HG02588 (cell line): ENCODE data around the gene LIMS1.
"Not testable (repeated sequence)": the region's sequence is repeated elsewhere in the genome, so short reads cannot be mapped to it uniquely, and the experiment has no call there.

ENCODE experiments used
- ATAC-seq: cut with Tn5 transposase; IDR thresholded peaks from one replicate; pipeline ENCODE4 v1.9.1; 2021; ENCODE audit warnings: mild to moderate bottlenecking, moderate library complexity; ENCODE audit not compliant: unreplicated experiment

The LIMS1 gene

DNA sequence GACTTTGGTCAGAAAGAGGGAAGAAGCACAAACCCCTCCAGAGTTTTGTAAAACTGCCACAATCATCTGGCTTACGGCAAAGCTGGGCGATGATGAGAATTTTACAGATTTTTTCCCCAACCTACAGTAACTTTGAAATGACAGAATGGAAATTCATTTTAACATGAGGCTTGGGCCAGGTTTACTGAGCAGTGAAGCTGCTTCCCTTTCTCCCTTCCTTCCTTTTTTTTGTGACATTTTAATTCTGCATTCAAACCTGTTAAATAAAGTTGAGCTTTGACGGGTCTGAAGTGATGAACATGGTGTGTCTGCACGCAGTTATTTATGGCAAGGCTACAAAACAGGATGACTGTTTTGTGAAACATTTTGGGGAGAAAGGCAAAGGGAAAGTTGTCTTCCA, 123.2 kb downstream of the LIMS1 start:
- ATAC-seq: not testable (repeated sequence)

DNA sequence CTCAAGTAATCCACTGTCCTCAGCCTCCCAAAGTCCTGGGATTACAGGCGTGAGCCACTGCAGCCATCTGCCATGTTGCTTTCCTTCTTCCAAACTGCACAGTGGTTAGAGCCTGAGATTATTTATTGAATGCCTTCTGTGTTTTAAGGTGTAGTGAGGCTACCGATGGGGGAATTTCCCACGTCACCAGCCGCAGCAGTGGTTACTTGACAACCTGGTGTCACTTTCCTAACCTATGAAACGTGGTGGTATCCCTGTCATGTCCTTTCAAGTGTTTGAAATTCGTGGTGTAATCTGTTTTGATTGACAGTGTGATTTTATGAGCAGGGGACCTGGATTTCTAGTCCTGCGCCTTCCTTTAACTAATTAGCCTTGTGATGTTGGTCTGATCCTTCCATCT, 124.3 kb downstream of the LIMS1 start:
- ATAC-seq: not testable (repeated sequence)

DNA sequence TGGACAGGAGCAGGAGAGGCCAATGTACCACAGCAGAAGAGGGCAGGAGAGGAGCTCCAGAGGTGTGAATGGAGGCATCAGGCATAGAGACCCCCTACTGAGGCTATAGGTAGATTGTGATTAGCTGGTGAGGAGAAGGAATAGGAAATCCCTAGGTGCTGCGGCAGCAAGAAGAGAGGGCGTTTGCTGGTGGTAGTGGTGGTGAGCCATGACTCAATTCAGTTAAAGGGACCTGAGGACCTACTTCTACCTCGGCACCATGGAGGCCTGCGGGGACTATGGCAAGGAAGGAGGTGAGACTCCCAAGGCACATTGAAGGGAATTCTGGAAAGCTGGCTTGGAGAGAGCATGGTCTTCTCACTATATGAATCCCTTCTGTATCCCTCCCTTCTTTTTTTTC, 127.2 kb downstream of the LIMS1 start:
- not testable (repeated sequence) for ATAC-seq

DNA sequence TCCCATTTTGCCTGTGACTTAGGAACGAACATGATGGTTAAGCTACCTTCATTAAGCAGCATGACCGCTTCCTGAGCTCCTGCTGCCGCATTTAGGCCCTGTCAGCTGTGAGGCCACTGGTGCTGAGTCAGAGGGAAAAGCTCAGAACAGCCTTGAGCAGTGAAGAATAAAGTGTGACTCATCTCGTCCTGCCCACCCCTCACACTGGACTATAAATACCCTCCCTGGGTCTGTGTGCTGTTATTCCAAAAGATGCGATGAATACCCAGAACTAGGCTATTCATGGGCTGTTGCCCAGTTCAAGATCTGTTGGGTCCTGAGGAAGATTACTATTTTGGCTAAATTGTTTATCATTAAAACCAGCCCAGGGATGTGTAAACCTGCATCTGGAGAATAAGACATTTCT, 127.9 kb downstream of the LIMS1 start:
- ATAC-seq: peak; percentile 91

DNA sequence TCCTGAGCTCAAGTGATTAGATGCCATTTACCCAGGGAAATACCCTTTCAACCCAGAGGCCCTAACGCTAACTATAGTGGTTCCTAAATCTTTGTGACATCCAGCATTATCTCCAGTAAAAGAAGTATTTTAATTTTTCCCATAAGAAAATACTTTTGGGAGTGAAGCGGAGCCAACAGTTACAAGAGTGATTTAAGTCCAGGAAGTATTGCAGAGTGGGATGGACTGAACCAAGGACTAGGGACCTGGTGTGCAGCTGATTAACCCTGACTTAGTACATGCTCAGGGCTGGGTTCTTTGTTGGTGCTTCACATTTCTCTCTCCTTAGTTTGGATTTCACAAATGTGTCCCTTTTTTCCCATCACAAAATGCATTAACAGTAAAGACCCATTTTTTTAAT, 129.1 kb downstream of the LIMS1 start:
- not testable (repeated sequence) for ATAC-seq

DNA sequence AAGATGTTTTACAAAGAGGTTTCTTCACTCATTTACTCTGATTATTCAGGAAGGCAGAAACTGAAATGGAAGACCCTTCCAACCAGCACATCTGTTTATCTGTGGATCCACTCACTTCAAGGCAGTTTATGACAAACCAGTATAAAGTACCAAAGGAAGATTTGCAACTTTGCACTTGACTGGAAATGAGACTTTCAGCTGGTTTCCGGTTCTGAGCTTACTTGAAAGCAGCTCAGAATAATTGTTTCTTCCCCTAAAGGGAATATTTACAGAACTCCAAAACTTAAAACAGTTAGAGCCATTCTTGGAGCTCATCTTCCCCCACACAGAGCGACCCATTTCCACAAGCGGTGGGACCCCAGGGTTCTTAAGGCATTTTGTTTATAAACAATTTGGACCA, 129.8 kb downstream of the LIMS1 start:
- not testable (repeated sequence) for ATAC-seq

DNA sequence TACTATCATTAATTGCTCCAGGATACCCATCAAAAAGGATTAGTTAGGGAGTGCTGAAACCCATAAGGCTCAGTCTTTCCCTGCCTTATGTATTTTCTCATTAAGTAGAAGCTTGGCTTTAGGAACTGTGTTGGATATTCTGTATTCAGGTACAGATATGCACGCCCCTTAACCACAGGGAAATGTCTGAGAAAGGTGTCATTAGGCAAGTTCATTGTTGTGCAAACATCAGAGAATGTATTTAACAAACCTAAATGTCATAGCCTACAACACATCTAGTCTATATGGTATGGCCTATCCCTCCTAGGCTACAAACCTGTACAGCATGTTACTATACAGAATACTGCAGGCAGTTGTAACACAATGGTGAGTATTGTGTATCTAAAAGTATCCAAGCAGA, 130.7 kb downstream of the LIMS1 start:
- not testable (repeated sequence) for ATAC-seq

DNA sequence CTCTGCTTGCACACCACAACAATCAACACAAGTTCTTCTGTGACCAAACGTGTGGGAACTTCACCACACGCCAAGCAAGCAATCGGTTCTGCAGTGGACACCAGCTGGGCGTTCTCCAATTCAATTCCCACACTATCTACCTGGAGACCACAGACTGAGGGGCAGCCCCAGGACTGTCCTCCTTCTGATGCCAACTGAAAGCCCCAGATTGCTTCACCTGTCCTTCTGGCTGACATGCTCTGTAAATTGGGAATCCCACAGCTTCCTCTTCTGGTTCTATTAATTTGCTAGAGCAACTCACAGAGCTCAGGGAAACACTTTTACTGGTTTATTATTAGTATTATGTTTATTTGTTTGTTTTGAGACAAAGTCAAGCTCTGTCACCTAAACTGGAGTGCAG, 131.7 kb downstream of the LIMS1 start:
- not testable (repeated sequence) for ATAC-seq

DNA sequence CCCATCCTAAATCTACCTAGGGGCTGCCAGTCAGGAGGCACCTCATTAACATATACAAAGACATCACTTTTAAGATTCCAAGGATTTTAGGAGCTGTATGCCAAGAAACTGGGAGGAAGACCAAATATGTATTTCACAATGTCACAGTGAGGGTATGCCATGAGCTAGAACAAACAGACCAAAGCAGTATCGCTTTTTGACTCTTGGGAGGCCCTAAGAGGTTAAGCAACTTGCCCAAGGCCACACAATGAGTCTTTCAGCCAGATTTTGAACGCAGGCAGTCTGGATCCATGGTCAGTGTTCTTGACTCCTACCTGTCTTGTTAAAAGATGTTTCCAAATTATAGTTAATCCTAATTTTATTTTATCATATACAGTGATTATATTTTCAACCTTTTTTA, 132.9 kb downstream of the LIMS1 start:
- not testable (repeated sequence) for ATAC-seq

DNA sequence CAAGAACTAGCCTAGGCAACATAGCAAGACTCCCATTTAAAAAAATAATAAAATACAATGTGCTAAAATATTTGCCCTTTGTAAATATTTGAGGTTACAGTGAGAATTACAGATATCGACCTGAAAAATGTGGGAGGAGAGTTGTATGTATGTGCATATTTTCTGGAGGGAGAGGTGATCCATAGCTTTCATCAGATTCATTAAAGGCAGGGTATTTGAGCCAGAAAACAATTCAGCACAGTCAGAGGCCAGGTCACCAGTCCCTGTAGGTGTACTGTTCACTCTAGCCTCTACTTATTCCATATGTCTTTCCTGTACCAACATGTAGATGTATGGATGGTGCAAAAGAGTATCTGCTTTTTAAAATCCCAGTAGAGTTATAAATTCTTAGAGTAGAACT, 136.0 kb downstream of the LIMS1 start:
- not testable (repeated sequence) for ATAC-seq

DNA sequence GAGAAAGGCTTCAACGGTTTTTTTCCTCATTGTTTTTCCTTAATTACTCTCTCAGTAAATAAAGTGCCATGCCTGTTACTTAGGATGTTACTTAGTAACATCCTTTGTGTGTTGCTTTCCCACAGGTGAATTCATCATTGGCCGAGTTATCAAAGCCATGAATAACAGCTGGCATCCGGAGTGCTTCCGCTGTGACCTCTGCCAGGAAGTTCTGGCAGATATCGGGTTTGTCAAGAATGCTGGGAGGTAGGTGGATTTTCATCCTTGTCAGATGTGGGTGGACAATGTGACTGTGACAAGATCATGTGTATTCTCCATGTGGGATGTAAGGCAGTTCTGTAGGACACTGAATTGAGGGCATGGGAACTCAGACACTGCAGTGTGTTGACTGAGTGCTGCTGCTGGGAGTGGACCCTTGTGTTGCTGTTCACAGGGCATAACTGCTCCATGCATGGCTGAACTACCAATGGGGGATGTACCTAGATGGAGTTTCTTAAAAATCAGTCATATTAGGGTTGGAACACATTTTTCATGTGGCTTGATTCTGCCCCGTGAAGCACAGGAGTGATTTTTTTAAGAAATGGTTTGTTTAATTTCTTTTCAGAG, 138.0 kb downstream of the LIMS1 start:
- ATAC-seq: not testable (repeated sequence)

DNA sequence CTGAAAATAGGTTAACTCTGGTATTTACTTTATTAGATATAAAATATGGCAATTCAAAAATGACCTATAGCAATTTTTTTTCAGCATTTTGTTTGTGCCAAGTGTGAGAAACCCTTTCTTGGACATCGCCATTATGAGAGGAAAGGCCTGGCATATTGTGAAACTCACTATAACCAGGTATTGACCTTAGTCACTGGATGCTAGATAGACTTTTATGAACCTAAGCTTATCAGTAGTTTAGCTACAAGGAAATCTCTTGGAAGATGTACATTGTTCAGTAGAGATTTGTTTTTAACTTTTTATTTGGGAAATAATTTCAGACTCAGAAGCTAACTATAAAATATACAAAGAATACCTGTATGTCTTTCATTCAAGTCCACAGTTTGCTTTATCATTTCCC, 142.3 kb downstream of the LIMS1 start:
- ATAC-seq: not testable (repeated sequence)

DNA sequence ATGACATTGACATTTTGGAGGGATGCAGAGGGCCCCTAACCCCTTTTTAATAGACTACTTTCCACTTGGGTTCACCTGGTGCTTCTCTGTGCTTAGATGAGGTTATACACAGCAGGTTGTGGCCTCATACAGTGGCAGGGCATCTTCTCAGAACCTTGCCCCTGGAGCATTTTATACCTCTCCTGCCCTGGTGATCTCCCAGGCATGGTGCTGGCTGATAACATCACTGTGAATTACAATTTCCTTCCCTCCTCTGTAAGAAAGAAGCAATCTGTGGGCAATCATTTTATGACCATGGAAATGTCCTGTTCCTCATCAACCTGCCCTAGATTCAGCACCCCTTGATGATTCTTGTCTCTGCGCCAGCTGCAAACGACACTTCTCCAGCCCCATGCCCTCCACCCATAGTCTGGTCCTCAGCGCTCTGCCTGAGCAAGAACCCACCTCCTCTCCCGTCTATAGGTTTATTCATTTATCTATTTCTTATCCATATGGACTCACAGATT, 143.0 kb downstream of the LIMS1 start:
- not testable (repeated sequence) for ATAC-seq

DNA sequence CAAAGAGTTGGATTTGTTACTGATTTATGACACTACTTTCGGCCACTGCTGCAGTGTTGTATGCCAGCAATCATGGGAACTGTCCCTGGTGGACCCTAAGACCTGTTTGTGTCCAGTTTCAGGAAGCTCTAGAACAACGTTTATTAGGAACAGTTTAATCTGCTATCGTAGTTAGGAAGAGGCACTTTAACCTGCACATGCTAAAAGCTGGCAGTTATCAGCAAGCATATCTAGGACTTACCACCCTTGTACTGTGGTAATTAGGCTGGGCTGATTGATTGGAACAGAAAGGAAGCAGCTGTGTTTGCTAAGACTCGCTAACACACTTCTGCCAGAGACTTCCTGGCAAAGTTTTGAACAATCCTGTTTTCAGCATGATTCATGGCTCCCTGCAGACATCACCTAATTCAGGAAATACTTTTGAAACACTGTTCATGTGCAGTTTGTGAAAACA, 144.0 kb downstream of the LIMS1 start:
- not testable (repeated sequence) for ATAC-seq

DNA sequence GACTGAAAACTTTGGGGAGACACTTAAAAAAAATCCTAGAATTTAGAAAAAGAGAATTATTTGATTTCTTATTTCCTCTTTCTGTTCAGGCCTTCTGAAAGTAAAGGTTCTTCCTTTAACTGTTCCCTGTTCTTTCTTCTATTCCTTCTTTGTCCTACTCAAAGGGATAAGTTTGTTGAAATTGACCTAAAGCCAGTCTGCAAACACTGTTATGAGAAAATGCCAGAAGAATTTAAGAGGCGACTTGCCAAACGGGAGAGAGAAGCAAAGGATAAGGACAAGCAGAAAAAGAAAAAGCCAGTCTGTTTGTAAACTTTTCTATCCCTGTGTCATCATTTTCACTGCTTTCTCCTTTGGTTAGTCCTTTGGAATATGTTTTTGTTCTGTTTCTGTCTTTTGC, 146.5 kb downstream of the LIMS1 start:
- ATAC-seq: not testable (repeated sequence)

DNA sequence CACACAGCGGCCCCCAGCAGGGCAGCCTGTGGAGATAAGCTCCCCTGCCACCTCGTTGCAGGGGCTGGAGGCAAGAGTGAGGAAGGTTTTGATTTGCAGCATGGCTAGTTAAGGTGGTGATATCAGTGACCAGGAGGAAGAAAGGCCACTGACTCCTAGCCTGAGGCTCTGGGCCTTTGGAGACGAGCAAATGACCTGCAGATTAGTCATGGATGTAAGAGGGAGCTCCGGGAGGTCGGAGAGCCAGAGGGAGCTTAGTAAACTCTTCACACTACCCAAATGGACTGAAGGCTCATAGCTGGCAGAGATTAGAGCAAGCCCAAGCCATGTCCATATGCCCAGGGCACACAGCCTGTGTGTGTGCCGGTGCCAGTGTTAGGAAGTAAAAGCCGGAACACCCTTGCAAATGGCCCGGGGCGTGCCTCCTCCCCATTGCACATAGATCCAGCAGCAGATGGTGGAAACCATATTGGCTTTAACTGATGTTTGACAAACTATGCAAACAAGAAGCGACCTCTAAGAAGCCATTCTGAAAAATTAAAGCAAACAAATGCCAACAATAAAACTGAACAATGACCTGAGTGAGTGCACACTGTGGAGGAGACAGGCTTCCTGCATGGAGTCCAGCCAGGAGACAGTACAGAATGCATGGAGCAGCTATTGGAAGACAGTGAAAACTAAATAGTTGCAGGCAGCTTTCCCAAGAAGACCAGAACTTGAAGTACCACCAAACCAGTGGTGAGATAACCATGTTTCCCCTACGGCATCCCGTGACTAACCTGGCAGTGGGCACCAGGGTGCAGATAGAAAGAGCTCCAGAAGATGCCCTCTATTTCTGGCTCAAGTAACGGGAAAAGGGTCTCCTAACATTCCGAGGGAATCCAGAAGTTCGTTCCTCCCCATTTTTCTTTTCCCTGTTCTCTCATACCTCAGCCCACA, 154.8 kb downstream of the LIMS1 start:
- ATAC-seq: not testable (repeated sequence)

DNA sequence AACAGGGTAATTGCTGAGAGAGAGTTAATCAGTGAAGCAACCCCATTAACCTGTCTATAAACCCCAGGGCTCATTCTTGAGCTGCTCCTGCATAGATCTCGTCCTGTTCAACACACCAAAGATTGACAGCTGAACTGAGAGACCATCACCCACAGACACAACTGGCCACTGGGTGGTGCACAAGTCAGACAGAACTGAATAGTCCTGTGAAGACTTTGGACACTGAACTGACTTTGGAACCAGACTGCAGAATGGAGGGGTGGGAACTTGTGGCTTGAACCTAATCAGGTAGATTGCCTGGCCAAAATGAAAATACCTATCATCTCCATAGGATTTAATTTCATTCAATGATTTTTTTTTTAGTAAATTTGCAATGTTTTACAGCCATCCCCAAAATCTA, 155.7 kb downstream of the LIMS1 start:
- peak; percentile 49 for ATAC-seq

DNA sequence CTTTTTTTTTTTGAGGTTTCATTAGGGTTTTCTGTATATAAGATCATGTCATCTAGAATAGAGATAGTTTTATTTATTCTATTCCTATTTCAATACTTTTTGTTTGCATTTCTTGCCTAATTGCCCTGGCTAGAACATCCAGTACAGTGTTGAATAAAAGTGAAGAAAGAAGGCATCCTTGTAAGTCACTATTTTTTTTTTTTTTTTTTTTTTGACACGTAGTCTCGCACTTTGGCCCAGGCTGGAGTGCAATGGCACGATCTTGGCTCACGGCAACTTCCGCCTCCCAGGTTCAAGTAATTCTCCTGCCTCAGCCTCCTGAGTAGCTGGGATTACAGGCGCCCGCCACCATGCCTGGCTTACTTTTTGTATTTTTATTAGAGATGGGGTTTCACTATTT, 157.2 kb downstream of the LIMS1 start:
- ATAC-seq: no peak

DNA sequence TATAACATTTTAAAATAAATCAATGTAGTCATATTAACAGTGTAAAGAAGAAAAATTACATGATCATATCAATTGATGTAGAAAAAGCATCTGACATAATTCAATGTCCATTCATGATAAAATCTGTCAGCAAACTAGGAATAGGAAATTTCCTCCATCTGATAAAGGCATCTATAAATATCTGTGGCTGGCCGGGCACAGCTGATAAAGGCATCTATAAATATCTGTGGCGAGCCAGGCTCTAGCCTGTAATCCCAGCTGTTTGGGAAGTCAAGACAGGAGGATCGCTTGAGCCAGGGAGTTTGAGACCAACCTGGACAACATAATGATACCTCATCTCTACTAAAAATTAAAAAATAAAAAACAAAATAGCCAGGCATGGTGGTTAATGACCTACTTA, 166.9 kb downstream of the LIMS1 start:
- no peak for ATAC-seq

DNA sequence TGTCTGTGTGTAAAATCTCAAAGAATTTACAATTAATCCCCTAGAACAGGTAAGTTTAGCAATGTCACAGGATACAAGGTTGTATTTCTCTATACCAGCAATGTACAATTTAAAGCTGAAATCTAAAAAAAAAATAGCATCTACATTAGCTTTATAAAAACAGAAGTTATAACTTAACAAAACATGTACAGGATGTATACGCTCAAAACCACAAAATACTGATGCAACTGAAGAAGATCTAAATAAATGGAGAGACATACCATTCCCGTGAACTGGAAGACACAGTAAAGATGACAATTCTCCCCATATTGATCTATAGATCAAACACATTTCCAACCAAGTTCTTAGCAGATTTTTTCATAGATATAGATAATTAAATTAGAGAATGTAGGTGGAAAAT, 167.5 kb downstream of the LIMS1 start:
- ATAC-seq: no peak

DNA sequence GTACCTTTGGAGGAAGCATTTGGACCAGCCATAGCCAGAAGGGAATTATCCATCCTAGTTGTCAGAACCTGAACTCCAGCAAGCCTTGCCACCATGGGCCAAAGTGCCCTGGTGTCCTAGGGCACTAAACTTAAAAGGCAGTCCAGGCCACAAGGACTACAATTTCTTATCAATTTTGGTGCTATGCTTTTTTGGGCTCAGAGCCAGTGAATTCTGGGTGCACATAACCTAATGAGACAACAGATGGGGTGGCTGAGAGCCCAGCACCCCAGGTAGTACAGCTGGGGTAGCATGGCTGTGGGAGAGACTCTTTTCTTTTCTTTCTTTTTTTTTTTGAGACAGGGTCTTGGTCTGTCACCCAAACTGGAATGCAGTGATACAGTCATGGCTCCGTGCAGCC, 170.6 kb downstream of the LIMS1 start:
- ATAC-seq: no peak

DNA sequence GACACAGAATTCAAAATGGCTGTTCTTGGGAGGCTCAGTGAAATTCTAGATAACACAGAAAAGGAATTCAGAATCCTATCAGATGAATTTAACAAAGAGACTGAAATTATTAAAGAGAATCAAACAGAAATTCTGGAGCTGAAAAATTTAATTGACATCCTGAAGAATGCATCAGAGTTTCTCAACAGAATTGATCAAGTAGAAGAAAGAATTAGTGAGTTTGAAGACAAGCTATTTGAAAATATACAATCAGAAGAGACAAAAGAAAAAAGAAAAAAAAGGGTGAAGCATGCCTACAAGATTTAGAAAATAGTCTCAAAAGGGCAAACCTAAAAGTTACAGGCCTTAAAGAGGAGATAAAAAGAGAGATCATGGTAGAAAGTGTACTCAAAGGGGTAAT, 173.0 kb downstream of the LIMS1 start:
- ATAC-seq: no peak
